K562 (cell line): ENCODE results near the gene LMBR1. TPM values are rescaled to one million over a fixed set of nuclear protein-coding genes. Genes with fewer than 3 reads are reported as not detected.

Experiments
- ATAC-seq: fragments of 200-7000 bp; cut with Tn5 transposase; 3 replicates; pipeline ENCODE4 v1.9.1; 2020; ENCODE audit warnings: moderate library complexity
- BruUV-seq: library from RNA; stranded (reverse); fragments of 400-500 nt; replicated peaks from 2 replicates; lab custom pipeline; 2021; lab: Mats Ljungman, UMichigan
- CTCF ChIA-PET: fragments of 300-600 bp; formaldehyde crosslinking; extraction: SDS; loops from one replicate; lab custom pipeline; 2021; ENCODE audit warnings: low intra/inter-chr PET ratio; lab: Yijun Ruan, JAX
- POLR2A ChIA-PET: fragments of 300-600, 350-650 bp; sonication (Branson Sonifier 250); formaldehyde crosslinking; extraction: SDS; loops from one replicate; lab custom pipeline; 2021; ENCODE audit warnings: antibody characterized with exemption, inconsistent platforms; lab: Yijun Ruan, JAX
- DNase-seq, 4 experiments: peaks; one replicate each; pipeline versions ENCODE4 v3.0.0 to v3.0.0-alpha.2; 2011 to 2018; ENCODE audit warnings: low spot score in 3 of 4, mixed read lengths in 3 of 4; ENCODE audit errors: extremely low read depth in 1 of 4
- FAIRE-seq: peaks from 2 replicates; lab custom pipeline; 2011; peaks lifted over from hg19 to GRCh38; lab: Jason Lieb, UNC
- H2AFZ ChIP-seq: 2 replicates; pipeline ENCODE4 v1.6.0; 2011; ENCODE audit warnings: low read depth, low read length, control low read depth, inconsistent platforms
- H3K27ac ChIP-seq: fragments of 200-600 bp; 3 replicates; pipeline ENCODE4 v1.8.0; 2011; ENCODE audit warnings: low read depth, mild to moderate bottlenecking, control low read depth, inconsistent platforms, low read length, moderate library complexity, mixed read lengths; ENCODE audit errors: extremely low read depth
- H3K27me3 ChIP-seq, 2 experiments: fragments of 300-600 bp in 1 of 2; 2 replicates in 1 of 2; 3 replicates in 1 of 2; pipeline versions ENCODE4 v1.6.0 to v1.8.0; 2011; ENCODE audit warnings: inconsistent platforms in 2 of 2, low read length in 2 of 2, mild to moderate bottlenecking in 1 of 2, mixed read lengths in 1 of 2, moderate library complexity in 1 of 2; ENCODE audit not compliant: control insufficient read depth in 2 of 2, insufficient read depth in 2 of 2
- H3K36me3 ChIP-seq: fragments of 300-600 bp; 3 replicates; pipeline ENCODE4 v1.8.0; 2011; ENCODE audit warnings: mild to moderate bottlenecking, low read length, inconsistent platforms; ENCODE audit not compliant: control insufficient read depth, insufficient read depth
- H3K4me1 ChIP-seq, 2 experiments: fragments of 200-600 bp in 1 of 2; replicated peaks in 1 of 2; 2 replicates in 1 of 2; 3 replicates in 1 of 2; pipeline versions ENCODE4 v1.5.1 to v1.8.0; 2011; ENCODE audit warnings: inconsistent platforms in 2 of 2, low read length in 2 of 2, mild to moderate bottlenecking in 1 of 2, mixed read lengths in 1 of 2, moderate library complexity in 1 of 2; ENCODE audit not compliant: control insufficient read depth in 2 of 2, insufficient read depth in 2 of 2
- H3K4me2 ChIP-seq: 2 replicates; pipeline ENCODE4 v1.6.1; 2011; ENCODE audit warnings: low read length, control low read depth, inconsistent platforms, mixed read lengths; ENCODE audit not compliant: insufficient read depth
- H3K4me3 ChIP-seq: fragments of 200-600 bp; sonication (generic), shearing (Covaris generic); 2 replicates; pipeline ENCODE4 v1.5.1; 2016; ENCODE audit warnings: control low read depth, inconsistent platforms
- H3K79me2 ChIP-seq: fragments of 200-600 bp; 3 replicates; pipeline ENCODE4 v1.8.0; 2011; ENCODE audit warnings: low read length, inconsistent platforms; ENCODE audit not compliant: control insufficient read depth, insufficient read depth
- H3K9ac ChIP-seq, 2 experiments: 2 replicates each; pipeline versions ENCODE4 v1.6.0 to v1.6.1; 2011; ENCODE audit warnings: low read depth in 2 of 2, low read length in 2 of 2, control low read depth in 1 of 2, inconsistent platforms in 1 of 2, mild to moderate bottlenecking in 1 of 2, mixed read lengths in 1 of 2; ENCODE audit not compliant: insufficient read depth in 1 of 2
- H3K9me1 ChIP-seq: one replicate; pipeline ENCODE4 v1.6.0; 2011; ENCODE audit warnings: inconsistent platforms, mild to moderate bottlenecking, low read length, moderate library complexity; ENCODE audit not compliant: control insufficient read depth, insufficient read depth
- H3K9me3 ChIP-seq: replicated peaks from 2 replicates; pipeline ENCODE4 v1.5.1; 2011; ENCODE audit warnings: low read depth, low read length, inconsistent platforms; ENCODE audit not compliant: control insufficient read depth, insufficient read depth
- H4K20me1 ChIP-seq: replicated peaks from 2 replicates; pipeline ENCODE4 v1.6.1; 2011; ENCODE audit warnings: low read length, inconsistent platforms, mixed read lengths; ENCODE audit not compliant: control insufficient read depth, insufficient read depth
- BRF1 ChIP-seq: IDR thresholded peaks from 3 replicates; pipeline ENCODE4 v1.6.1; 2011; ENCODE audit warnings: borderline replicate concordance, mild to moderate bottlenecking; ENCODE audit not compliant: insufficient read length; ENCODE audit errors: extremely low read depth
- SRSF3 ChIP-seq: fragments of 200-400 bp; formaldehyde crosslinking; IDR thresholded peaks from 2 replicates; pipeline ENCODE4 v1.6.1; 2016; ENCODE audit warnings: mild to moderate bottlenecking, low read length, moderate library complexity; ENCODE audit not compliant: insufficient read depth
- WGBS: fragments of 100-300 bp; shearing (Covaris generic); methylation state at CpG from one replicate; pipeline ENCODE4 v1.1.6; 2016; ENCODE audit warnings: low coverage, mixed read lengths; ENCODE audit not compliant: insufficient coverage; ENCODE audit errors: missing lambda C conversion rate; 5-methylcytosine and 5-hydroxymethylcytosine counted together
- in situ Hi-C: fragments of 300-500 bp; cut with MboI; formaldehyde crosslinking; loops from 4 replicates; pipeline ENCODE4 v1.15.0; 2018; ENCODE audit warnings: inconsistent platforms, mixed read lengths
- intact Hi-C: fragments of 100-400 bp; cut with micrococcal nuclease; formaldehyde crosslinking; loops from 2 replicates; pipeline ENCODE4 v1.14.2; 2022
- polyA plus RNA-seq, 8 experiments: library from polyadenylated mRNA; depleted of rRNA in 4 of 8; stranded (reverse) in 5 of 8; unstranded in 3 of 8; fragments of >200 nt; fragmentation: Nextera tagmentation in 2 of 8; fragmentation: Illumina TruSeq in 1 of 8; extraction: Ambion mirVana in 2 of 8; extraction: Trizol in 1 of 8; gene quantifications; 2 replicates each; pipeline versions ENCODE4 v1.2.1 to v1.2.3, GENCODE V29; 2011 to 2014; ENCODE audit warnings: inconsistent platforms in 1 of 8, missing spikeins in 1 of 8
- total RNA-seq, 7 experiments: library from RNA; depleted of rRNA in 6 of 7; stranded (reverse); fragments of >200 nt in 6 of 7; fragmentation: Illumina TruSeq in 2 of 7; extraction: Trizol in 2 of 7; gene quantifications; 2 replicates each; pipeline versions ENCODE4 v1.2.1 to v1.2.3, GENCODE V29; 2011 to 2021; ENCODE audit warnings: low replicate concordance in 1 of 7
- TF ChIP-seq, protein P1 (sequence below), 2 experiments: IDR thresholded peaks in 1 of 2; conservative IDR thresholded peaks in 1 of 2; 2 replicates each; pipeline ENCODE4 v1.6.1; 2016; ENCODE audit warnings: low read depth in 2 of 2, mild to moderate bottlenecking in 1 of 2, missing compliant biosample characterization in 1 of 2, missing genetic modification characterization in 1 of 2, moderate library complexity in 1 of 2

LMBR1 gene
- total and polyA plus RNA-seq, 9 of the 15 experiments (the other 6 are each of a cell fraction or from before 2014, with no cell fraction given): 7.7 to 90.0 (median 59.9) TPM

DNA sequence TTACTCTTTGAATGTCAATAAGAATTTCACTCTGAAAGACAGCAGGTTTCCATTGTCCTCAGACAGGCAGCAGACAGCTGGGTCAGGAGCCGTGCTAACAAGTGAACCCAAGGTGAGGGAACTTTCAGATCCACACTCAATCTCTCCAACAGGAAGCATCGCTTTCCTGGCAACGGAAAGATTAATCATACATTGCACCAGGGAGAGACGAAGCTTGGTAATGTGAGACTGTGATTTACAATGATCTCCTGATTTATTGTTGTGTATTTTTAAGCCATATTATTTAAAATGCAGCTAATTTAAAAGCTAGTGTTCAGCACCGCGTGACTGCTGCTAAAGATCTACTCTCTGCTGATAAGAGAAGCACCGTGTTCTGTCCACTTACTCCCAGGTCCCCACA, 39.0 kb upstream of the LMBR1 start:
- H4K20me1 ChIP-seq: no peaks in the 10 kb centered on the region
- no peak overlapping the region for H2AFZ ChIP-seq
- DNase-seq (no peak), ATAC-seq (0 out of 3 replicates have a peak, but pooled peaks have one; percentile 20), FAIRE-seq (no peak)
- POLR2A ChIA-PET: interaction anchor here (1.1 to 1.4 kb wide), 3 partner anchors 9 to 96 kb away, joined by 3 to 4 read pairs (median 4); no protein-coding TSS in a partner anchor
- H3K9ac ChIP-seq: no peak overlapping the region
- H3K9me1 ChIP-seq: no peaks in the 10 kb centered on the region
- no TSS peak for BruUV-seq
- no peak overlapping the region for H3K27ac ChIP-seq
- H3K79me2 ChIP-seq: no peaks in the 10 kb centered on the region
- intact Hi-C loops (no loop called here), in situ Hi-C loops (no loop called here)
- H3K4me2 ChIP-seq: no peak overlapping the region; the same call in 1 of the 2 replicates
- peaks cover 32 to 56% of the 10 kb centered on the region in 2 experiments for H3K27me3 ChIP-seq
- H3K36me3 ChIP-seq: no peaks in the 10 kb centered on the region
- CTCF ChIA-PET: no interaction called here
- H3K4me1 ChIP-seq: peaks cover 0 to 7% of the 10 kb centered on the region in 2 experiments; a peak in 2 of 5 replicates
- no peaks in the 10 kb centered on the region for H3K9me3 ChIP-seq
- TF ChIP-seq, protein P1, sequence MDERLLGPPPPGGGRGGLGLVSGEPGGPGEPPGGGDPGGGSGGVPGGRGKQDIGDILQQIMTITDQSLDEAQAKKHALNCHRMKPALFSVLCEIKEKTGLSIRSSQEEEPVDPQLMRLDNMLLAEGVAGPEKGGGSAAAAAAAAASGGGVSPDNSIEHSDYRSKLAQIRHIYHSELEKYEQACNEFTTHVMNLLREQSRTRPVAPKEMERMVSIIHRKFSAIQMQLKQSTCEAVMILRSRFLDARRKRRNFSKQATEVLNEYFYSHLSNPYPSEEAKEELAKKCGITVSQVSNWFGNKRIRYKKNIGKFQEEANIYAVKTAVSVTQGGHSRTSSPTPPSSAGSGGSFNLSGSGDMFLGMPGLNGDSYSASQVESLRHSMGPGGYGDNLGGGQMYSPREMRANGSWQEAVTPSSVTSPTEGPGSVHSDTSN (CRISPR knock-in tag; IDR thresholded peaks at IDR 0.05; ENCODE audit: low read depth): no peak
- TF ChIP-seq, protein P1 (tag; conservative IDR thresholded peaks at IDR 0.05; ENCODE audit: low read depth): peak; percentile 55; the same call in 1 of the 2 replicates
- TF ChIP-seq BRF1 (no peak), SRSF3 (no peak)
- H3K4me3 ChIP-seq: no peak overlapping the region
- under 1% methylated on average over 7 of the region's 7 CpGs for WGBS
